ENCODE results near the gene C20orf144. TPM values are rescaled to one million over a fixed set of nuclear protein-coding genes. Genes with fewer than 3 reads are reported as not detected.

The C20orf144 gene
- total and polyA plus RNA-seq, 9 donors: 0.05 to 0.46 TPM; not detected in 7

DNA sequence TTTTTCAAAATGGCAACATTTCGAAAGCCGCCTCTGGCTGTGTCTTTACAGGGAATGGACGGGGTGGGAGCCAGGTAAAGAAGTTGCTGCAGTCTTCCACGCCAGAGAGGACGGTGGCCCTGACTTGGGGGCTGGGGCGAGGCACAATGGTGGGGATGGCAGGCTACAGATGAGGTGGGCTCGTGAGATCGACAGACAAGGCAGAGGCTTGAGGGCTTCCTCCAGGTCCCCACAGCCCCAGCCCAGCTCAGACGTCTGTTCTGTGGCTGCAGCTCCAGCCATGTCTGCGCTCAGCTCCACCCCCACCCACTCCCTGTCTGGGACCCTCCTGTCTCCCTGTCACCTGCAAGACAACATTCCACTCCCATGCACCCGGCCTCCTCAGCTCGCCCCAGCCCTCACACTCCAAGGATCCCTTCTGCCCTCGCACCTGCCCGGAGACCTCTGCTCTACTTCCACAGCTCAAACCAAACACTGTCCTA lies 7.4 kb upstream of the C20orf144 start:
- Histone ChIP-seq H3K4me1 (ENCODE audit: insufficient read depth) (peaks cover 3% of the 10 kb centered on the region), H3K4me3 (no peak overlapping the region), H3K27ac (no peak overlapping the region), H3K27me3 (no peaks in the 10 kb centered on the region), H3K9me3 (no peaks in the 10 kb centered on the region), H3K36me3 (no peaks in the 10 kb centered on the region)
- peak; percentile 28 to 57 (median 38) for DNase-seq
- WGBS, 3 donors: 49 to 66% (median 56%) methylated on average over 14 of the region's 14 CpGs
- TF ChIP-seq POLR2A (IDR thresholded peaks at IDR 0.05) (no peak), EP300 (IDR thresholded peaks at IDR 0.05) (no peak)
- TF ChIP-seq, protein P1, sequence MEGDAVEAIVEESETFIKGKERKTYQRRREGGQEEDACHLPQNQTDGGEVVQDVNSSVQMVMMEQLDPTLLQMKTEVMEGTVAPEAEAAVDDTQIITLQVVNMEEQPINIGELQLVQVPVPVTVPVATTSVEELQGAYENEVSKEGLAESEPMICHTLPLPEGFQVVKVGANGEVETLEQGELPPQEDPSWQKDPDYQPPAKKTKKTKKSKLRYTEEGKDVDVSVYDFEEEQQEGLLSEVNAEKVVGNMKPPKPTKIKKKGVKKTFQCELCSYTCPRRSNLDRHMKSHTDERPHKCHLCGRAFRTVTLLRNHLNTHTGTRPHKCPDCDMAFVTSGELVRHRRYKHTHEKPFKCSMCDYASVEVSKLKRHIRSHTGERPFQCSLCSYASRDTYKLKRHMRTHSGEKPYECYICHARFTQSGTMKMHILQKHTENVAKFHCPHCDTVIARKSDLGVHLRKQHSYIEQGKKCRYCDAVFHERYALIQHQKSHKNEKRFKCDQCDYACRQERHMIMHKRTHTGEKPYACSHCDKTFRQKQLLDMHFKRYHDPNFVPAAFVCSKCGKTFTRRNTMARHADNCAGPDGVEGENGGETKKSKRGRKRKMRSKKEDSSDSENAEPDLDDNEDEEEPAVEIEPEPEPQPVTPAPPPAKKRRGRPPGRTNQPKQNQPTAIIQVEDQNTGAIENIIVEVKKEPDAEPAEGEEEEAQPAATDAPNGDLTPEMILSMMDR (IDR thresholded peaks at IDR 0.05): no peak
- intact Hi-C loops (cut with DNase I): loop anchor here in 3 of 4 donors (5.0 to 10.0 kb wide), 3 partner anchors 180 to 200 kb away; no protein-coding TSS in a partner anchor

DNA sequence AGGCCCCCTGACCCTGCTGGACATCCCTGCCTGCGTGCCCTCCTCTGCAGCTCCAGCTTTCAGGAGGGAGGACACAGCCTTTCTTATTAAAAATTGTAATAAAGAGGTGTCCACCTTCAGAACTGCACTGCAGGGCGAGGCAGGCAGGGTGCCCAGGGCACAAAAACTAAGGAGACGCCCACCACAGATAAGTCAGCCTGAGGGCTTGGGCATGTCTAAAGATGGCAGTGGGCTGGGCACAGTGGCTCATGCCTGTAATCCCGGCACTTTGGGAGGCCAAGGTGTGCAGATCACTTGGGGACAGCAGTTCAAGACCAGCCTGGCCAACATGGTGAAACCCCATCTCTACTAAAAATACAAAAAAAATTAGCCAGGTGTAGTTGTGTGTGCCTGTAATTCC lies 7.0 kb upstream of the C20orf144 start:
- 46 to 63% (median 55%) methylated on average over 4 of the region's 4 CpGs for WGBS, 3 donors
- no peak overlapping the region for H3K4me3 ChIP-seq
- TF ChIP-seq POLR2A (IDR thresholded peaks at IDR 0.05) (no peak), EP300 (IDR thresholded peaks at IDR 0.05) (no peak)
- TF ChIP-seq, protein P1 (IDR thresholded peaks at IDR 0.05): no peak
- no peaks in the 10 kb centered on the region for H3K36me3 ChIP-seq
- no peak overlapping the region for H3K27ac ChIP-seq
- intact Hi-C loops (cut with DNase I): loop anchor here in 3 of 4 donors (5.0 to 10.0 kb wide), 3 partner anchors 180 to 200 kb away; no protein-coding TSS in a partner anchor
- peaks cover 3% of the 10 kb centered on the region for H3K4me1 ChIP-seq (ENCODE audit: insufficient read depth)
- peak in 3 of 5 donors; percentile 15 to 38 (median 32) for DNase-seq
- H3K27me3 ChIP-seq: no peaks in the 10 kb centered on the region
- no peaks in the 10 kb centered on the region for H3K9me3 ChIP-seq

DNA sequence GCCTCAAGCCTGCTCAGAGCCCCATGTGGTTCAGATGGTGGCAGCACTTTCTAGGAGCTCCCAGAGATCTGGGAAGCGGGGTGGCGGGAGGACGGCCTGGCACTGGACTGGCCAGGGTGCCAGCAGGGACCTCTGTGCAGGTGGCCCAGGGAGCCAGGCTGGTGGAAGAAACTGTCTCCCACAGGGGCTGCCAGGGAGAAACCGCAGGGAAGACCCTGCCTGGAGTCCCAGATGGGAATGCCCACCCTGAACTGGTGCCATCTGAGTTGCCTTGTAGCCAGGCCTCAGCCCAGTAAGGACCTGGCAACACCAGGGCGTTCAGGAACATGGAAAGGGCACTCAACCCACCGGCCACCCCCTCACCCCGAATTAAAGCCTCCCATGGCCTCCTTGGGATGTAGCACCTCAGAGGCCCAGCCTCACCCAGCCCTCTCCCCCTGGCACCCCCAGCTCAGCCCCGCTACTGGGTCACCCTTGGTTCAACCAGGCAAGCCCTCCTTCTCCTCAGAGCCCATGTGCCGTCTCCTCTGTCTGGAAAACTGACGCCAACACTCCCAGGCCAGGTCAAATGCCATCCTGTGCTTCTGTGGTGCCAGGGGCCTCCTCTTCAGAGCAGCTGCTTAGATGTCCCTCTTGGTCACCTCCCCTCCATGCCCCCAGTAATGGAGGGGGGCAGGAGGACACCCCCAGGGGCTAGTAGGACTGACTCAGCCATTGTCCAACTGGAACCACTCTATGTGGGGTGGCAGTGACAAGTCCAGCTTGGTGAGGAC lies 5.9 kb upstream of the C20orf144 start:
- Histone ChIP-seq H3K4me3 (no peak overlapping the region), H3K9me3 (no peaks in the 10 kb centered on the region), H3K4me1 (ENCODE audit: insufficient read depth) (peaks cover 3% of the 10 kb centered on the region), H3K27me3 (no peaks in the 10 kb centered on the region), H3K27ac (no peak overlapping the region), H3K36me3 (no peaks in the 10 kb centered on the region)
- DNase-seq: peak; percentile 30 to 52 (median 37)
- 89 to 91% (median 90%) methylated on average over 10 of the region's 10 CpGs for WGBS, 3 donors
- intact Hi-C loops (cut with DNase I): loop anchor here in 3 of 4 donors (5.0 to 10.0 kb wide), 3 partner anchors 181 to 201 kb away; no protein-coding TSS in a partner anchor
- TF ChIP-seq, protein P1 (IDR thresholded peaks at IDR 0.05): no peak
- TF ChIP-seq POLR2A (IDR thresholded peaks at IDR 0.05) (no peak), EP300 (IDR thresholded peaks at IDR 0.05) (no peak)

DNA sequence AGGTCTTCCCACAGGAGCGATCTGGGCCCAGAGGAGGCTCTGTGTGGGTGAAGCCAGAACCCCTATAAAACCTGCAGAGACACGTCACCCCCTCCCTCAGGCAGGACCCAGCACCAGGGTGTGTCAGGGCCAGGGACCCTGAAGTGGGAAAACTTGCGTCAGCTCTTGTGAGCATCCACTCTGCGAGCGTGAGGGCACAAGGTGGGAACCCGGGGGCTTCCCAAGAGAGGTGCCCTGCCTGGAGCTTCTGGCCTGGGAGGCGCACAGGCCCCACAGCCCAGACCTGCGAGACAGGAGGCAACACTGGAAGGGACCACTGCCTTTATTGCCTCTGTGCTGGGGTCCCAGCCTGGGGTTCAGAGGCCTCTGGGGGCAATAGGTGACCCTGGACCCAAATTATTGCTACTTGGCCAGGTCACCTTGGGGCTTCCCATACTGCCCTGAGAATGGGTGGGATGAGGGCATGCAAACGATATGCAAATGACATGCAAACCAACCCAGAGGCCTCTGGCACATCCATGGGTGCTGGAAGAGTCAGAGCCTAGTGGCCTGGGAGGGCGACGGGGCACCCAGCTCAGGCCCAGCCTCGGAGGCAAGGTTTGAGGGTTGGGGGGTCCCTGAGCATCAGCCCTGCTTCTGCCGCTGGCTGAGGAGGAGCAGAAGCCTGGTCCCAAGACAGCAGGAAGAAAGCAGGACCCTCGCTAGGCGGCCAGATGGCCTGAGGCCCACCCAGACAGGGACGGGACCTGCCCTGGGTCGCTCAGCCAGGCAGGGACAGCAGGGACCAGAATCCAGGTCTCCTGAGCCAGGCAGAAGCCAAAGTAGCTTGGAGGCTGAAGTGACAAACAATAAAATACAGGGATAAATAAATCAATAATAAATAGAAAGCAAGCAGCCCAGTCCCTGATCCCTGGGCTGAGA lies 5.1 kb upstream of the C20orf144 start:
- Histone ChIP-seq H3K27me3 (no peaks in the 10 kb centered on the region), H3K36me3 (no peaks in the 10 kb centered on the region), H3K27ac (no peak overlapping the region), H3K4me1 (ENCODE audit: insufficient read depth) (peaks cover 3% of the 10 kb centered on the region), H3K9me3 (no peaks in the 10 kb centered on the region), H3K4me3 (no peak overlapping the region)
- intact Hi-C loops (cut with DNase I): loop anchor here in 3 of 4 donors (5.0 to 10.0 kb wide), 3 partner anchors 182 to 202 kb away; no protein-coding TSS in a partner anchor
- WGBS, 3 donors: 90% methylated on average over 11 to 17 of the region's 17 CpGs
- peak in 4 of 5 donors; percentile 18 to 44 (median 38) for DNase-seq
- TF ChIP-seq, protein P1 (IDR thresholded peaks at IDR 0.05): no peak
- TF ChIP-seq EP300 (IDR thresholded peaks at IDR 0.05) (no peak), POLR2A (IDR thresholded peaks at IDR 0.05) (no peak)
